ENCODE data around the gene C1orf52.

Gene C1orf52

GRCh38 chr1:85229574-85230097 is 29.8 kb downstream of the C1orf52 start:
- DNase-seq, result no peak

- no peak for DNase-seq
Measured at GRCh38 chr1:85228972-85229371, 30.5 kb downstream of the C1orf52 start.

GRCh38 chr1:85225624-85226380 is 33.7 kb downstream of the C1orf52 start:
- no peak for DNase-seq

GRCh38 chr1:85224734-85225623 is 34.5 kb downstream of the C1orf52 start:
- DNase-seq, result no peak

GRCh38 chr1:85224295-85224694 is 35.2 kb downstream of the C1orf52 start:
- no peak for DNase-seq

- no peak for DNase-seq
Measured at GRCh38 chr1:85223334-85223733, 36.1 kb downstream of the C1orf52 start.

DNA sequence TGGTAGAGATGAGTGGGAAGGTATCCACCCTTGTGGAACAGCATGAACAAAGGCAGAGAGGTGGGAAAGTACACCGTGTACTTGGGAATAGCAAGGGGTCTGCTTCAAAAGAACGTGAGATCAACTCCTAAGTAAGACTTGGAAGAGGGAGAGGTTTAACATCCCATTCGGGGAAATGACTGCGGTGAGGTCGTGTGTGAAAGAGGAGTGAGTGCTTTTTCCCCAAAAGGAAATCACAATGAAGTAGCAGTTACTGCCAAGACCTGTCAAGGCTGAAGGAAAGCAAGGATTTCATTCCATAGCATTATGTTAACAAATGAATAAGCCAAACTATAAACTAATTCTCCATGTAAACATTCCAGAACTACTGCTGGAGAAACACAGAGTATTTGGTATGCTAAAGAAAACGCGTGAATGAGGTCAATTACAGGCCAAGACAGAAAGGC is 38.7 kb downstream of the C1orf52 start:
- no peak for DNase-seq

DNA sequence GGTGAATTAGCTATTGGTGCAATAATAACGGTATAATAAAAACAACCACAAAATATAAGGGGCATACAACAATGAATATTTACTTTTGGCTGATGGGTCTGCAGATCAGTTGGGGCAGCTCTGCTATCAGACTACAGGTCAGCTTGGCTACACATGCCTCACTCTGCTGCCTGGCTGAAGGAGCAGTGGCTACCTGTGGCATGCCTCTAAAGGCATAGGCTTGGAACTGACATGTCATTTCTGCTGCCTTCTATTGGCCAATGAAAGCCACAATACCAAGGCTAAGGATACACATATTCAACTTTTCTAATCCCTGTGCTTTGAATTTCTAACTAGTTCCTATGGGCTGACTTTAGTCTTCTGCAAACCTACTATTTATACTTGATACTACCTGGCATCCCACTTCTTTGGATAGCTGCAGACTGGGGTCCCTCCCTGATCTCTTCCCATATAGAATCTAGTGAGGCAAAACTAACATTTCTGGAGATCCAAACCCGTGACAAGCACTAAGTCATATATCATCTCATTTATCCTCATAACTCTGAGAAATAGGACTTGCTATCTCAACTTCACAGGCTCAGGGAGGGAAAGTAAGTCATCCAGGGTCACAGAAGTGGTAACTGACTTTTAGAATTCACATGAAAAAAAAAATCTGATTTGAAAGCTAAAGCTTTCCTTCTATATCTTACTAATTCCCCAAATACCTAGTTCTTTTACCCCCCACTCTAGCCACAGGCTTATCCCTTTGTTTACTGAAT is 39.4 kb downstream of the C1orf52 start:
- DNase-seq, result no peak

GRCh38 chr1:85216697-85217096 is 42.8 kb downstream of the C1orf52 start:
- no peak for DNase-seq

- DNase-seq, result no peak
Measured at GRCh38 chr1:85214654-85215053, 44.8 kb downstream of the C1orf52 start.

- DNase-seq, result no peak
Measured at GRCh38 chr1:85208488-85208887, 51.0 kb downstream of the C1orf52 start.

GRCh38 chr1:85203573-85204171 is 55.8 kb downstream of the C1orf52 start:
- DNase-seq, result no peak

DNA sequence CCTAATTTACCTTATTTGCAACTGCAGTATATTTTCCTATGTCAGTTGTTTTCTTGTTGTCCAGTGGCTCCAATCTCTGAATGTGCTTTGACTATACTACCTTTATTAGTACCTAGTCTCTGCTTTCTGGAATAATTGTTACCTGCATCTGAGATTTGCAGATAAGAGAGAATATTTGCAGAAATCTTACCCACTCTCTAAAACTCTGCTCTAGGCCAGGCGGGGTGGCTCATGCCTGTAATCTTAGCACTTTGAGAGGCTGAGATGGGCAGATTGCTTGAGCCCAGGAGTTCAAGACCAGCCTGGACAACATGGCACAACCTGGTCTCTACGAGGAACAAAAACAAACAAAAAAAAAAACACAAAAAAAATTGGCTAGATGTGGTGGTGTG is 56.6 kb downstream of the C1orf52 start:
- DNase-seq, result no peak

- no peak for DNase-seq
Measured at GRCh38 chr1:85202092-85202863, 57.2 kb downstream of the C1orf52 start.

DNA sequence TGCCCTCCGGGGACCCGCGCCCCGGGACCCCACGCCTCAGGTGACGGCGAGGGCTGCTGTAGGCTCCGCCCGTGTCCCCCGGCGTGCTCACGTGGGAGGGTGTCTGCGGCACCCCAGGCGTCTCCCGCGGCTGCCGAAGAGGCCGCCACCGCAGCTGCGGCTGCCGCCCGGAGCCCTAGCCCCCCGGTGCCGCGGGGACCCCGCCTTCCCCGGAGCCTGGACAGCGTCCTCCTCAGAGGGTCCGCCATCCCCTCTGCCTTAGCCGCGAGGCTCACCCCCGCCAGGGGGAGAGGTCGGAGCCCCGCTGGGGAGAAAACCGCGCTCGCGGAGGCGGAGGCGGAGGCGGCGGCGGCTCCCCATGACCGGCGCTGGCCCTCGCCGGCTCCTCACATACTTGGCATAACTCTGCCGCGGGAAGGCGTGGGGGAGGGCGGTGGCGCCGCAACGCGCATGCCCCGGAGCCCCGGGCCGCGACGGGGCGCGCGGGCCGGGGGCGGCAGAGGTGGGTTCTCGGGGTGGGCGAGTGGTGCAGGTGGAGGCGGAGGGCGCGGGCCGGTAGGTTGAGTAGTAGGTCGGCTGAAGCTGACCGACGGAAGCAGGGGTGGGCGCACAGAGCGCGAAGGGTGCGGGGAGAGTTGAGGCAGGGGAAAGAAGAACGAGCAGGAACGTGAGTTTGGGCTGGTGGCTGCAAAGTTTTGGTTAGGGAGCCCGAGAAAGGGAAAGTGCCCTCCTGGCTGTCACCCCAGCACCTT is 57.9 kb downstream of the C1orf52 start:
- peak; percentile 55 to 75 for DNase-seq

- peak; percentile 70 to 85 for DNase-seq
Measured at GRCh38 chr1:85200463-85201339, 58.8 kb downstream of the C1orf52 start, which contains the start of gene SYDE2. SYDE2 (minus strand) TSS chr1:85201016; CDS start chr1:85200996, 20 bp downstream.

Data from CD4-positive, alpha-beta T cell treated with Interferon alpha-2 for 1 hour (primary cell).